ENCODE data around the gene MYBPC2. TPM values are rescaled to one million over a fixed set of nuclear protein-coding genes. Genes with fewer than 3 reads are reported as not detected.

Gene MYBPC2
- total RNA-seq, 1 experiment from 2014 or later, result not detected

- DNase-seq (ENCODE audit: low read depth), result no peak
These were observed 65.7 kb downstream of the MYBPC2 start for GRCh38 chr19:50498219-50499056.

GRCh38 chr19:50500060-50500752 lies 67.5 kb downstream of the MYBPC2 start:
- DNase-seq (ENCODE audit: low read depth), result no peak

DNA sequence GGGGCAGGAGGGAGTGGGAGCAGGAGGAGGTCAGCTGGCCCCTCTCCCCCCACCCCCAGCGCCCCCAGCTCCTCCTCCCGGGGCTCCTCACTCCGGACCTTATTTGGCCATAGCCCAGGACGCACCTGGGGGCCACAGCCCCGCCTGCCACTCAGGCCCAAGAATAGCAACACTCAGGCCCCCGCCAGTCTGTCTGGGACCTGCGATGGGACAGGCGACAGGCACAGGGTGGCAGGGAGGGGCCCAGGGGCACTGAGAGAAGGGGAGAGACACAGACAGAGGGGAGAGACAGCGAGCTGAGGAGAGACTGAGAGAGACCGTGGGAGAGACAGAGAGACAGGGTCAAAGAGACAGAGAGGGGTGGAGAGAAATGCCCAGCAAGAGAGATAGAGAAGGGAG lies 68.1 kb downstream of the MYBPC2 start:
- no peak for DNase-seq (ENCODE audit: low read depth)

- no peak for DNase-seq (ENCODE audit: low read depth)
These were observed 68.5 kb downstream of the MYBPC2 start for GRCh38 chr19:50501186-50501567.

DNA sequence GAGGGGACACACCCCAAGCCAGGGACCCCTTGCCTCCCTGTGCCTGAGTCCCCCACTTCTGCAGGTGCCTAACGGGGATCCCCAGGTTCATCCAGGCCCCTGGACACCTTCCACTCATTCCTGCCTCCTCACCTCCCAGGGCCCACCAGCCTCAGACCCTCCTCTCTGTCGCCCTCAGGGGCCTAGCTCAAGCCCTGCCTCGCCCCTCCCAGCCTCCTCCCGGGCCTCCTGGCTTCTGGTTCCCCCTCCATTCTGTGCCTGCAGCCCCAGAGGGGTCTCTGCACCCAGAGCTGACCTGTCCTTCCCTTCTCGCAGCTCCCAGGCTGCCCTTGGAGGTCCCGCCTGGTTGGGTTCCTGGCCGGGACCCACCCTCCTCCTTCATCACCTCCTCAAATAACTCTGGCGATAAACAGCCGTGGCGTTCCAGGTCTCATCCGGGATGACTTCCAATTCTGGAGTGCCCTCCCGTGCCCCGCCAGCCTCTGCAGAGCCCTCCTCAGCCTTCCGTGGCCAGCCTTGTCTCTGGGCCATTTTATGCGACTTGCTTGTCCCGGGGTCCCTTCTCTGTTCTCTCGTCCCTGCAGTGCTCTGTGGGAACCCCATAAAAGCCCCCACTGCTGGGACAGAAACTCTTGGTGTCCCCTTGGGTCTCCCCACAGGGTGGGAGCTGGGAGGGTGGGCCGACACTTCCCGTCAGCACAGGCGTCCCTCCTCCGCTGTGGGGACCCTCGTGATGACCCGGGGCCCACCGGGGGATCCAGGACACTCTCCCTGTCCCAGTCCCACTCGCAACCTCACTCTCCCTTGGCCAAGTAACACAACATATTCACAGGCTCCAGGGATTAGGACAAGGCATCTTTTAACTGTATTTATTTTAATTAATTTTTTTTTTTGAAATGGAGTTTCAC lies 69.1 kb downstream of the MYBPC2 start:
- no peak for DNase-seq (ENCODE audit: low read depth)

GRCh38 chr19:50505856-50506611 lies 73.3 kb downstream of the MYBPC2 start:
- no peak for DNase-seq (ENCODE audit: low read depth)

DNA sequence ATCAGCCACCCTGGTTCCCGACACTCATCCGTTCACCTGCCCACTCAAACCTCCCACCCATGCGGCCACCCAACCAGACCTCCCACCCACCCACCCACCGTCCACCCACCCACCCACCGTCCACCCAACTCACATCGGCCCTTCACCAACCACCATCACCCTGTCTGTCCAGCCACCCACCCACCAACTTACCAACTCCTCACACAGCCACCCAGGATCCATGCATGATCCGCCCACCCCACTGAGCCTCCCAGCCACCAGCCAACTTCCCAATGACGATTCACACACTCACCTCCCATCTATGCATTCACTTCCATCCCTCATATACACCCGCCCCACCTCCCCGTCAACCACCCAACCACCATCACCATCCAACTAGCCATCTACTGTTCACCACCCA lies 74.0 kb downstream of the MYBPC2 start:
- DNase-seq (ENCODE audit: low read depth), result no peak

GRCh38 chr19:50507376-50507775 lies 74.7 kb downstream of the MYBPC2 start:
- DNase-seq (ENCODE audit: low read depth), result no peak

DNA sequence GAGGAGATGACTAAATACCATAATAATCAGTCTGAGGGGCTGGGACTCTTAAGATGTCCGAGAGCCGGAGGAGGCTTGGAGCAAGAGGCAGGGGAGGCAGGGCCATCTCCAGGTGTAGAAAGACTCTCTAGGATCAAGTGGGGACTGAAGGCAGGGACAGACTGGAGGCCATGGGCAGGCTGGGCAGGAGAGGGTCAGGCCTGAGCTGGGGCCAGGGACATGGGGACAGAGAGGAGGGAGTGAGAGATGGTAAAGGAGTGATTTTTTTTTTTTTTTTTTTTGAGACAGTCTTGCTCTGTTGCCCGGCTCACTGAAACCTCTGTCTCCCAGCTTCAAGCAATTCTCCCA lies 76.1 kb downstream of the MYBPC2 start:
- DNase-seq (ENCODE audit: low read depth), result no peak

DNA sequence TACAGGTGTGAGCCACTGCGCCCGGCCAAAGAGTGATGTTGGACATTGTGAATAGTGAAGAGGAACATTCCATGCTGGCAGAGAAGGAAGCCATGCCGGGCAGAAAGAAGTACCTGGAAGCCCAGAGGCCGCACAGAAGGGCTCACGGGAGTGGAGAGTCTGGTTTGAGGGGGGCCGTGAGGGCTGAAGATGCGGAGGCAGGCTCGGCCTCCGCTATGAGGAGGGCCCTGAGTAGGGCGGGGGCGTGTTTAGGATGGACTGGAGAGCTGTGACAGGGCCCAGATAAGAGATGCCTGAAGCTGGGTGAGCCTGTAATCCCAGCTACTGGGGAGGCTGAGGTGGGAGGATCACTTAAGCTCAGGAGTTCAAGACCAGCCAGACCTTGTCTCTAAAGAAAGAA lies 76.7 kb downstream of the MYBPC2 start:
- DNase-seq (ENCODE audit: low read depth), result no peak

GRCh38 chr19:50510121-50510670 lies 77.5 kb downstream of the MYBPC2 start:
- no peak for DNase-seq (ENCODE audit: low read depth)

DNA sequence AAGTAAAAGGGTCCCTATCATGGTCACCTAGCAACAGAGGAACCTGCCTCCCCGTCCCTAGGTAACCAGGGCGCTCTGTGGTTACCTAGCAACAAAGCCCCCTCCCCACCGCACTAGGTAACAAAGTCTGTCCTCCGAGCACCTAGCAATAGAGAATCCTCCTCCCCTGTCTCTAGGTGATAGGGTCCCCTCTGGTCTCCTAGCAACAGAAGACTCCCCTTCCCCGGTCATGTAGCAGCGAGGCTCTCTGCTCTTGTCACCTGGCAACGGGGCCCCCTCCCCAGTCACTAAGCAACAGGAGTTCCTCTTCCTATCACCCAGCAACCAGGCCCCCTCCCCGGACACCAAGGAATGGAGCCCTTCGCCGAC lies 78.0 kb downstream of the MYBPC2 start:
- DNase-seq (ENCODE audit: low read depth), result no peak

DNA sequence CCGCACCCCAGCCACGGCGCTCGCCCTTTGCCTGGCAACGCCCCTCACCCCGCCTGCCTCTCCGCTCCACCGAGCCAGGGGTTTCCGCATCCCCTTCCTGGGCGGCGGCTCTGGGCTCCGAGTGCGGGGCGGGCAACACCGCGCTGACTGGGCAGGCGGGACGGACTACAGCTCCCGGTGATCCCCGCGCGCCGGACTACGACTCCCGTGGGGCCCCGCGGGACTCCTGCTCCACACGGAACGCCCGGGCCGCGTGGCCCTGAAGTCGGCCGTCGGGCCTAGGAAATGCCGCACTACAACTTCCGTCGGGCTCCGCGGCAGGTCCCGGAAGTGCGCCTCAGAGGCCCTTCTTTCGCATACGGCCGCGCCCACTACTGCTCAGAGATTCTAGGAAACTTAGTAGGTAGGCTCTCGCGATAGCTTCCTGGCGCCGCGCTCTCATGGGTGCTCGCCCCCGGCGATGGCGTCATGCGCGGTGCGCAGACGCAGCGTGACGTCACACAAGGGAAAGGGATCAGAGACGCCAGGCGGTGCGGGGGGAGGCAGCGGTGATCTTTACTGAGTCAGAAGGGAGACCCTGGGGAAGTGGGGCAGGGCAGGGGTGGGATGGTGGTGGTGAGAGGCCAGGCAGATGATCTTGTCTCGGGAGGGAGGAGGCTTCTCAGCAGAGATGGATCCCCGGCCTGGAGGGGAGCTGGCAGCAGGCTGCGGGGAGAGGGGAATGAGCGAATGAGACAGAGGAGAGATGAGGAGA lies 78.6 kb downstream of the MYBPC2 start, which contains the start of gene JOSD2:
JOSD2 (minus strand) TSS at position 123 of the 754 bp plus-strand sequence. CDS start 760 bp downstream, outside the sequence.
- peak; percentile 99 for DNase-seq (ENCODE audit: low read depth)

DNA sequence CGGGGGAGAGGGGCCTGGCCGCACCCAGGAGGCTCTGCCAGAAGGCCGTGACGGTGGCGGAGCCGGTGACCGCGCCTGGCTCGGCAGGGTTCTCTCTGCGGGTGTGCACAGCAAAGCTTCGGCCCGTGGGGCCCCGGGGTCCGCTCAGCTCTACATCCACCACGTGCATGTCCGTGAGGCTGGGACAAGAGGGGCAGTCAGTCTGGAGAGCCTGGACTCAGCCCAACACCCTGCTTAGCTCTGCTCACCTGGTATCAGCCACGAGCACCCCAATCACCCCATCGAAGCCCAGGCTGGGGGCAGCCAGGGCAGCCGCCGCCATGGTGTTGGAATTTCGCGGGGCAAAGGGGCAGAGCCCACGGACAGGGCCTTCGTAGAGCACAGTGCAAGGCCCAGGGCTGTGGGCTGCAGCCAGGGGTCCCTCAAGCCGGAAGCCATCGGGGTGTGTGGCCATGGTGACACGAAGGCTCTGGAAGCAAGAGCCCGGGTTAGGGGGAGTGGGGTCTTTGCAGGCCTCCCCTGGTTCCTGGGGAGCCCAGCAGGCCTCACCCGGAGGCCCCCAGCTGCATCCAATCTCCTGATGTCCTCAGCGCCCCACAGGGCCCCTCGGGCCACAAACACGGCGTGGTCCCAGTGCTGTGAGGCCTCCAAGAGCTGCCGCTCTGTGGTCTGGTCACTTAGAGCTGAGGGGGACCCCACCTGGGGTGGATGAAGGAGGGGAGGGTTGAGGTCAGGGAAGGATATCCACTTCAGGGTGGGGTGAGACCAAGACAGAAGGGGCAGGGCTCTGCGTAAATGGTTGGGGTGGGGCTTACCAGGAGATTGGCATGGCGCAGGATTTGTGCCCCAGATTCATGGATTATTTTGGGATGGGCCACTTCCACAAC lies 79.7 kb downstream of the MYBPC2 start:
- DNase-seq (ENCODE audit: low read depth), result no peak

- no peak for DNase-seq (ENCODE audit: low read depth)
These were observed 80.5 kb downstream of the MYBPC2 start for GRCh38 chr19:50512999-50513745.

- peak; percentile 16 for DNase-seq (ENCODE audit: low read depth)
These were observed 81.2 kb downstream of the MYBPC2 start, which contains the start of gene ASPDH for GRCh38 chr19:50513746-50514345. TSS of gene ASPDH (minus strand) at chr19:50513913. CDS start at chr19:50513823, 90 bp downstream.

DNA sequence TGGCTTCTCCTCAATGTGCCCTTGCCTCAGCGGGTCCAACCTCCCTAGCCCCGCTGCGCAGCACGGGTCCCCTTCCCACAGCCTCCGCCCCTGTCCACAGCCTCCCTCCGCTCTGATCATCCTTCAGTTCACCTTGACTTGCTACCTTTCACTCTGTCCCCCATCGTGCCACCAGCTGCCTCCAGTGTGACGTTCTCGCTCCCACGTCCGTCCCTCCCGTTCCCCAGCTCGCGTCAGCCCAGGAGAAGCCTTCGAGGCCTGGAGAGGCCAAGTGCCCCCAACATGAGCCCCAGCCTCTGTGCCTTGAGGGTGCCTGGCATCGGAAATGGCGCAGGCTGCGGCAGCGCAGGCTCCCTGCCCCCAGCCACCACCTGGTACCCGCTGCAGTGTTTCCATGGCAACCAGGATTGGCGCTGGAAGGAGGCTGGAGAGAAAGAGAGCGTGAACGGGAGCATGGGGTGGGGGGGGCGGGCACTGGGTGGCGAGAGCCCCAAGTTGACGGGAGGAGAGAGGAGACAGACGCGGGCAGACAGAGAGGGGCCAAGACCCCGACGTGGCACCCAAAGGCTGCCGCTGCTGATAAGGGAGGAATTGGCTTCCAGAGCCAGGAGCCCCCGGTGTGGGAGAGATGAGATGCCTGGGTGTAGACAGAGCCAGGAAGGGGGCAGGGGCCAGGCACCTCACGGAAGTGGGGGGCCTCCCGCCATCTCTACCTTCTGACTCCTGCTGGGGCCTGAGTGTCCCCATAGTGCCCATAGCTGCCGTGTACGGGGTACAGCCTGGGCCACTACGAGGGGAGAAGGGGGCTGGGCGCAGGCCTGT lies 81.9 kb downstream of the MYBPC2 start:
- no peak for DNase-seq (ENCODE audit: low read depth)
